IMR-90 (cell line): ENCODE data around the gene CAND2. TPM values are rescaled to one million over a fixed set of nuclear protein-coding genes. Genes with fewer than 3 reads are reported as not detected.
A peak's percentile ranks its signal among the peaks of the same experiment; 100 is the strongest.

Experiments
- ATAC-seq: fragments of 200-7000 bp; cut with Tn5 transposase; 2 replicates; pipeline ENCODE4 v1.9.1; 2020; ENCODE audit warnings: low read depth, mild to moderate bottlenecking, moderate library complexity
- BruUV-seq: library from RNA; stranded (reverse); fragments of 400-500 nt; replicated peaks from 2 replicates; lab custom pipeline; 2021; lab: Mats Ljungman, UMichigan
- CTCF ChIA-PET: fragments of 300-600 bp; formaldehyde crosslinking; extraction: SDS; loops from one replicate; lab custom pipeline; 2021; ENCODE audit warnings: antibody characterized with exemption; lab: Yijun Ruan, JAX
- POLR2A ChIA-PET: fragments of 300-600 bp; sonication (Branson Sonifier 250); formaldehyde crosslinking; loops from one replicate; lab custom pipeline; 2022; ENCODE audit warnings: antibody characterized with exemption; ENCODE audit not compliant: unreplicated experiment; lab: Charles Lee
- DNase-seq: peaks from one replicate; pipeline ENCODE4 v3.0.0; 2013
- H2AFZ ChIP-seq: replicated peaks from 2 replicates; pipeline ENCODE3; 2013; ENCODE audit warnings: low read length, mild to moderate bottlenecking; ENCODE audit not compliant: poor library complexity
- H2AK5ac ChIP-seq: 2 replicates; pipeline ENCODE4 v1.6.1; 2013; ENCODE audit warnings: low read depth, low read length, inconsistent platforms
- H2AK9ac ChIP-seq: replicated peaks from 2 replicates; pipeline ENCODE3; 2013; ENCODE audit warnings: mild to moderate bottlenecking, low read depth, low read length, moderate library complexity; ENCODE audit not compliant: poor library complexity
- H2BK120ac ChIP-seq: 2 replicates; pipeline ENCODE4 v1.6.1; 2013; ENCODE audit warnings: low read depth, low read length, inconsistent platforms
- H2BK15ac ChIP-seq: 3 replicates; pipeline ENCODE4 v1.6.1; 2013; ENCODE audit warnings: low read depth, low read length, inconsistent platforms
- H2BK20ac ChIP-seq: 2 replicates; pipeline ENCODE4 v1.6.1; 2013; ENCODE audit warnings: low read depth, mild to moderate bottlenecking, inconsistent platforms, low read length, moderate library complexity
- H2BK5ac ChIP-seq: 2 replicates; pipeline ENCODE4 v1.6.1; 2013; ENCODE audit warnings: mild to moderate bottlenecking, low read depth, low read length, inconsistent platforms; ENCODE audit not compliant: poor library complexity, severe bottlenecking
- H3K14ac ChIP-seq: replicated peaks from 2 replicates; pipeline ENCODE4 v1.6.1; 2013; ENCODE audit warnings: low read depth, low read length, inconsistent platforms
- H3K18ac ChIP-seq: 2 replicates; pipeline ENCODE4 v1.6.1; 2013; ENCODE audit warnings: low read depth, low read length, control low read depth
- H3K23ac ChIP-seq: 2 replicates; pipeline ENCODE4 v1.6.1; 2013; ENCODE audit warnings: low read depth, low read length, inconsistent platforms
- H3K27ac ChIP-seq: 2 replicates; pipeline ENCODE4 v1.5.1; 2013; ENCODE audit warnings: mild to moderate bottlenecking, control low read depth, low read length; ENCODE audit not compliant: insufficient read depth
- H3K27me3 ChIP-seq: 2 replicates; pipeline ENCODE4 v1.6.1; 2013; ENCODE audit warnings: low read length; ENCODE audit not compliant: control insufficient read depth, insufficient read depth
- H3K36me3 ChIP-seq: 2 replicates; pipeline ENCODE4 v1.6.1; 2013; ENCODE audit warnings: low read length, mixed read lengths; ENCODE audit not compliant: control insufficient read depth, insufficient read depth
- H3K4ac ChIP-seq: 2 replicates; pipeline ENCODE4 v1.6.1; 2013; ENCODE audit warnings: low read depth, low read length, inconsistent platforms
- H3K4me1 ChIP-seq: 2 replicates; pipeline ENCODE4 v1.6.1; 2013; ENCODE audit warnings: low read length, mixed read lengths; ENCODE audit not compliant: control insufficient read depth, insufficient read depth
- H3K4me2 ChIP-seq: 2 replicates; pipeline ENCODE4 v1.6.1; 2013; ENCODE audit warnings: low read depth, mild to moderate bottlenecking, control low read depth, low read length, moderate library complexity
- H3K4me3 ChIP-seq: 2 replicates; pipeline ENCODE4 v1.5.1; 2013; ENCODE audit warnings: low read depth, mild to moderate bottlenecking, control low read depth, low read length, moderate library complexity; ENCODE audit not compliant: insufficient read depth
- H3K56ac ChIP-seq: 2 replicates; pipeline ENCODE4 v1.6.1; 2013; ENCODE audit warnings: low read length, inconsistent platforms; ENCODE audit not compliant: insufficient read depth; ENCODE audit errors: extremely low read depth
- H3K79me1 ChIP-seq, 2 experiments: 2 replicates each; pipeline ENCODE4 v1.6.1; 2013; ENCODE audit warnings: low read length in 2 of 2, inconsistent platforms in 1 of 2, low read depth in 1 of 2
- H3K9ac ChIP-seq: 2 replicates; pipeline ENCODE4 v1.6.1; 2013; ENCODE audit warnings: low read depth, low read length, control low read depth
- H3K9me1 ChIP-seq: 2 replicates; pipeline ENCODE4 v1.6.1; 2013; ENCODE audit warnings: low read length, inconsistent platforms; ENCODE audit not compliant: insufficient read depth
- H3K9me3 ChIP-seq: 2 replicates; pipeline ENCODE4 v1.6.1; 2013; ENCODE audit warnings: low read length; ENCODE audit not compliant: control insufficient read depth, insufficient read depth
- H4K20me1 ChIP-seq: 2 replicates; pipeline ENCODE4 v1.6.1; 2013; ENCODE audit warnings: low read length, inconsistent platforms; ENCODE audit not compliant: insufficient read depth
- H4K5ac ChIP-seq: 2 replicates; pipeline ENCODE4 v1.6.1; 2013; ENCODE audit warnings: mild to moderate bottlenecking, low read depth, low read length, control low read depth
- H4K8ac ChIP-seq, 2 experiments: 2 replicates each; pipeline ENCODE4 v1.6.1; 2013; ENCODE audit warnings: low read depth in 2 of 2, low read length in 2 of 2, control low read depth in 1 of 2, inconsistent platforms in 1 of 2
- H4K91ac ChIP-seq: 2 replicates; pipeline ENCODE4 v1.6.1; 2013; ENCODE audit warnings: low read depth, low read length, inconsistent platforms; ENCODE audit not compliant: insufficient read depth
- BHLHE40 ChIP-seq: fragments of 150-350 bp; IDR thresholded peaks from 2 replicates; pipeline ENCODE4 v1.6.1; 2016; ENCODE audit warnings: mild to moderate bottlenecking, low read depth, low read length
- CHD1 ChIP-seq: IDR thresholded peaks from 2 replicates; pipeline ENCODE4 v1.6.1; 2012; ENCODE audit warnings: low read depth, low read length, improper control_type of control experiment
- CTCF ChIP-seq: conservative IDR thresholded peaks from 2 replicates; pipeline ENCODE4 v1.5.1; 2012; ENCODE audit warnings: mild to moderate bottlenecking, low read depth, low read length, improper control_type of control experiment
- ELK1 ChIP-seq: fragments of 150-350 bp; IDR thresholded peaks from 2 replicates; pipeline ENCODE4 v1.6.1; 2016; ENCODE audit warnings: low read depth, mild to moderate bottlenecking, low read length, moderate library complexity, borderline replicate concordance
- MAFK ChIP-seq: IDR thresholded peaks from 2 replicates; pipeline ENCODE4 v1.6.1; 2012; ENCODE audit warnings: low read depth, low read length, improper control_type of control experiment
- MAZ ChIP-seq: IDR thresholded peaks from 2 replicates; pipeline ENCODE4 v1.6.1; 2012; ENCODE audit warnings: low read depth, mild to moderate bottlenecking, low read length, improper control_type of control experiment, moderate library complexity, borderline replicate concordance
- MXI1 ChIP-seq: IDR thresholded peaks from 2 replicates; pipeline ENCODE4 v1.6.1; 2012; ENCODE audit warnings: low read depth, mild to moderate bottlenecking, low read length, moderate library complexity, borderline replicate concordance
- NFE2L2 ChIP-seq: fragments of 150-350 bp; IDR thresholded peaks from 2 replicates; pipeline ENCODE4 v1.6.1; 2016; ENCODE audit warnings: low read depth, mild to moderate bottlenecking, low read length
- POLR2A ChIP-seq: IDR thresholded peaks from 2 replicates; pipeline ENCODE4 v1.6.1; 2012; ENCODE audit warnings: mild to moderate bottlenecking, low read depth, low read length
- RCOR1 ChIP-seq: IDR thresholded peaks from 2 replicates; pipeline ENCODE4 v1.6.1; 2012; ENCODE audit warnings: mild to moderate bottlenecking, low read length, improper control_type of control experiment; ENCODE audit not compliant: insufficient replicate concordance
- RFX5 ChIP-seq: IDR thresholded peaks from 2 replicates; pipeline ENCODE4 v1.8.0; 2012; ENCODE audit warnings: low read depth, mild to moderate bottlenecking, low read length, moderate library complexity
- WGBS, 2 experiments: methylation state at CpG; one replicate each; pipeline versions ENCODE4 v1.1.5 to v1.1.7; 2013; ENCODE audit warnings: missing lambda C conversion rate in 2 of 2; ENCODE audit not compliant: insufficient read length in 1 of 2; ENCODE audit errors: extremely low coverage in 2 of 2; 5-methylcytosine and 5-hydroxymethylcytosine counted together
- dilution Hi-C: fragments of 300-500 bp; cut with HindIII; formaldehyde crosslinking; loops from one replicate; pipeline ENCODE4 v1.14.3; 2018; ENCODE audit warnings: low sequenced_read_pairs; ENCODE audit not compliant: unreplicated experiment
- in situ Hi-C: fragments of 300-500 bp; cut with MboI; formaldehyde crosslinking; loops from 3 replicates; pipeline ENCODE4 v1.14.3; 2019; ENCODE audit warnings: low sequenced_read_pairs, inconsistent platforms, mixed read lengths
- intact Hi-C: fragments of 100-400 bp; cut with micrococcal nuclease; formaldehyde crosslinking; loops from 2 replicates; pipeline ENCODE4 v1.10.0; 2022
- polyA plus RNA-seq, 3 experiments: library from polyadenylated mRNA; depleted of rRNA; stranded (reverse); fragments of >200 nt; gene quantifications; 2 replicates each; pipeline ENCODE4 v1.2.3, GENCODE V29; 2012; ENCODE audit warnings: low replicate concordance in 1 of 3
- total RNA-seq: library from RNA; depleted of rRNA; stranded (reverse); fragments of >200 nt; gene quantifications from 2 replicates; pipeline ENCODE4 v1.2.3, GENCODE V29; 2012

The CAND2 gene
- total and polyA plus RNA-seq, 2 of the 4 experiments (the other 2 are of a cell fraction), result 2.9 to 4.9 TPM

- no peak overlapping the region for H4K5ac ChIP-seq
- H3K4me3 ChIP-seq, result no peak overlapping the region
- H2BK5ac ChIP-seq, result no peak overlapping the region
- no peak overlapping the region for H2BK120ac ChIP-seq
- intact Hi-C loops (no loop called here), in situ Hi-C loops (no loop called here), dilution Hi-C loops (no loop called here)
- no peak for TF ChIP-seq ELK1
- TF ChIP-seq CTCF, result no peak
- no peak for TF ChIP-seq POLR2A
- no peak for TF ChIP-seq MXI1
- no peak for TF ChIP-seq MAZ
- no peak for TF ChIP-seq CHD1
- TF ChIP-seq RCOR1, result no peak
- no peak for TF ChIP-seq BHLHE40
- no peak for TF ChIP-seq MAFK
- TF ChIP-seq NFE2L2, result no peak
- no peak for TF ChIP-seq RFX5
- H3K23ac ChIP-seq, result no peak overlapping the region
- no peak overlapping the region for H2BK15ac ChIP-seq
- H3K9ac ChIP-seq, result no peak overlapping the region
- H2AK9ac ChIP-seq, result no peak overlapping the region
- H3K9me1 ChIP-seq, result no peaks in the 10 kb centered on the region
- WGBS, 2 experiments, result 74% methylated on average over 12 of the region's 16 CpGs; no CpG with 5 or more reads in 1 of the 2 experiments
- no peak overlapping the region for H3K4me2 ChIP-seq
- H3K36me3 ChIP-seq, result peaks cover 45% of the 10 kb centered on the region; the same call in 1 of the 2 replicates
- no peak for DNase-seq
- ChIA-PET CTCF (no interaction called here), POLR2A (no interaction called here)
- H3K9me3 ChIP-seq, result no peaks in the 10 kb centered on the region
- H3K18ac ChIP-seq, result no peak overlapping the region
- no peaks in the 10 kb centered on the region for H3K4me1 ChIP-seq
- no peak overlapping the region for H3K4ac ChIP-seq
- no peak overlapping the region for H2BK20ac ChIP-seq
- no peak overlapping the region for H4K8ac ChIP-seq
- no peaks in the 10 kb centered on the region for H3K79me1 ChIP-seq
- H3K27ac ChIP-seq, result no peak overlapping the region
- no peak for ATAC-seq
- H3K56ac ChIP-seq, result no peak overlapping the region
- no TSS peak for BruUV-seq
- no peak overlapping the region for H4K91ac ChIP-seq
- no peaks in the 10 kb centered on the region for H3K27me3 ChIP-seq
- H2AK5ac ChIP-seq, result no peak overlapping the region
- no peaks in the 10 kb centered on the region for H4K20me1 ChIP-seq
- H3K14ac ChIP-seq, result no peak overlapping the region
- peak overlapping the region; percentile 51 for H2AFZ ChIP-seq
Observed at GRCh38 chr3:12817343-12817710, 20.8 kb downstream of the CAND2 start.
